Measurements from ENCODE around the gene PELI1.

The PELI1 gene

DNA sequence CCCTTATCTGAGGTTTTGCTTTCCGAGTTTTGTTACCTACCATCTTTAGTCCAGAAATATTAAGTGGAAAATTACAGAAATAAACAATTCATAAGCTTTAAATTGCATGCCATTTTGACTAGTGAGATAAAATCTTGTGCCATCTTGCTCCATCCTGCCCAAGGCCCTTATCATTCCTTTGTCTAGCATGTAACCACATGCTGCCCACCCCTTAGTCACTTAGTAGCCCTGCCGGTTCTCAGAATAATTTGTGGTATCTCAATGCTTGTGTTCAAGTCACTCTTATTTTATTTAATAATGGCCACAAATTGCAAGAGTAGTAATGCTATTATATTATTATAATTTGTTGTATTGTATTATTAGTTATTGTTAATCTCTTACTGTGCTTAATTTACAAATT lies 88.2 kb downstream of the PELI1 start:
- no peak overlapping the region for H3K4me3 ChIP-seq (ENCODE audit: low read depth, low read length, poor library complexity, severe bottlenecking)
- no peaks in the 10 kb centered on the region for H3K27me3 ChIP-seq (ENCODE audit: insufficient read depth, low read length)
- H3K9me2 ChIP-seq (ENCODE audit: low read depth, low read length), result no peaks in the 10 kb centered on the region
- H3K36me3 ChIP-seq (ENCODE audit: insufficient read depth, low read length), result no peaks in the 10 kb centered on the region
- no peaks in the 10 kb centered on the region for H3K9me3 ChIP-seq (ENCODE audit: low read length)
- no peaks in the 10 kb centered on the region for H4K20me1 ChIP-seq (ENCODE audit: insufficient read depth, low read length)
- no peak overlapping the region for H2AFZ ChIP-seq (ENCODE audit: low read length)
- no peak overlapping the region for H3K4me2 ChIP-seq (ENCODE audit: low read length)
- H3K27ac ChIP-seq (ENCODE audit: low read depth, low read length, poor library complexity, severe bottlenecking), result peak overlapping the region; percentile 99
- H3K9ac ChIP-seq (ENCODE audit: low read length), result no peak overlapping the region
- no peaks in the 10 kb centered on the region for H3F3A ChIP-seq (ENCODE audit: insufficient read depth, low read length)
- no peaks in the 10 kb centered on the region for H3K79me2 ChIP-seq (ENCODE audit: insufficient read depth, low read length)
- H3K4me1 ChIP-seq (ENCODE audit: insufficient read depth, low read length, severe bottlenecking), result peaks cover 72% of the 10 kb centered on the region
- TF ChIP-seq EZH2 (IDR thresholded peaks at IDR 0.05; ENCODE audit: borderline replicate concordance, low read length), result no peak
- TF ChIP-seq, protein P1, sequence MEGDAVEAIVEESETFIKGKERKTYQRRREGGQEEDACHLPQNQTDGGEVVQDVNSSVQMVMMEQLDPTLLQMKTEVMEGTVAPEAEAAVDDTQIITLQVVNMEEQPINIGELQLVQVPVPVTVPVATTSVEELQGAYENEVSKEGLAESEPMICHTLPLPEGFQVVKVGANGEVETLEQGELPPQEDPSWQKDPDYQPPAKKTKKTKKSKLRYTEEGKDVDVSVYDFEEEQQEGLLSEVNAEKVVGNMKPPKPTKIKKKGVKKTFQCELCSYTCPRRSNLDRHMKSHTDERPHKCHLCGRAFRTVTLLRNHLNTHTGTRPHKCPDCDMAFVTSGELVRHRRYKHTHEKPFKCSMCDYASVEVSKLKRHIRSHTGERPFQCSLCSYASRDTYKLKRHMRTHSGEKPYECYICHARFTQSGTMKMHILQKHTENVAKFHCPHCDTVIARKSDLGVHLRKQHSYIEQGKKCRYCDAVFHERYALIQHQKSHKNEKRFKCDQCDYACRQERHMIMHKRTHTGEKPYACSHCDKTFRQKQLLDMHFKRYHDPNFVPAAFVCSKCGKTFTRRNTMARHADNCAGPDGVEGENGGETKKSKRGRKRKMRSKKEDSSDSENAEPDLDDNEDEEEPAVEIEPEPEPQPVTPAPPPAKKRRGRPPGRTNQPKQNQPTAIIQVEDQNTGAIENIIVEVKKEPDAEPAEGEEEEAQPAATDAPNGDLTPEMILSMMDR (IDR thresholded peaks at IDR 0.05; ENCODE audit: low read length), result no peak

DNA sequence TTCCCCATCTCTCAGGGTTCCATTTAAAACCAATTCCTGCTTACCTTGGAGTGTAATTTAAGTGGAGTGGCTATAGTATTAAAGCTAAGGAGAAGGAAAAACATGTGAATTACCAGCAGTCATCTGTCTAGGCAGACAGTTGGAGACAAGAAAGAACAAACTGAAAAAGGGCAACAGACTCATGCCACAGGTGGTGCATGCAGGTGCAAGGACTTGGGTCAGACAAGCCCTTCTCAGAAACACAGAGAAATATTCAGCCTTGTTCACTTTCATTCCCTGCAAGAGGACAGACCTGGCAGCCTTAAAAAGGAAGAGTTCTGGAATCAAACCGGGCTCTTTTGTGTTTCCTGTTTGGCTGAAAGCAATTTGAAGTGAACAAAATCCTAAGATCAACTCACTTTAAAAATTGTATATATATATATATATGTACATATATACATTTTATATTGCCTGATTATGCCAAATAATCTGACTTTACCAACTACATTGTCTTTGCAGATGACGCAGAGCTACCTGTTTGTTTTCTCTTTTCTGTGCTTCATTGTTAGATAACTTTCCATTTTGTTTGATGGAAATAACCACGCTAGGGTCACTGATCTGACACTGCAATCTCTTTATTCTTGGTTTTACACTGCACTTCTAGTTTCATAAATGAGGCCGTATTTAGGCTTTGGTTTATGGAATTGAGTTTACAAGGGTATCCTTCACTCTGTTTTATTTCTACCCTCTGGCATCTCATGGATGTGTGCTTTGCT lies 89.9 kb downstream of the PELI1 start:
- H2AFZ ChIP-seq (ENCODE audit: low read length), result no peak overlapping the region
- H3K9me2 ChIP-seq (ENCODE audit: low read depth, low read length), result no peaks in the 10 kb centered on the region
- no peak overlapping the region for H3K4me3 ChIP-seq (ENCODE audit: low read depth, low read length, poor library complexity, severe bottlenecking)
- peak overlapping the region; percentile 99 for H3K27ac ChIP-seq (ENCODE audit: low read depth, low read length, poor library complexity, severe bottlenecking)
- H3K79me2 ChIP-seq (ENCODE audit: insufficient read depth, low read length), result no peaks in the 10 kb centered on the region
- H3K4me1 ChIP-seq (ENCODE audit: insufficient read depth, low read length, severe bottlenecking), result peaks cover 75% of the 10 kb centered on the region
- H3F3A ChIP-seq (ENCODE audit: insufficient read depth, low read length), result no peaks in the 10 kb centered on the region
- H3K4me2 ChIP-seq (ENCODE audit: low read length), result peak overlapping the region; percentile 50
- H3K27me3 ChIP-seq (ENCODE audit: insufficient read depth, low read length), result no peaks in the 10 kb centered on the region
- no peaks in the 10 kb centered on the region for H4K20me1 ChIP-seq (ENCODE audit: insufficient read depth, low read length)
- H3K9ac ChIP-seq (ENCODE audit: low read length), result peak overlapping the region; percentile 68
- no peaks in the 10 kb centered on the region for H3K9me3 ChIP-seq (ENCODE audit: low read length)
- no peak for TF ChIP-seq EZH2 (IDR thresholded peaks at IDR 0.05; ENCODE audit: borderline replicate concordance, low read length)
- TF ChIP-seq, protein P1 (IDR thresholded peaks at IDR 0.05; ENCODE audit: low read length), result no peak
- no peaks in the 10 kb centered on the region for H3K36me3 ChIP-seq (ENCODE audit: insufficient read depth, low read length)

DNA sequence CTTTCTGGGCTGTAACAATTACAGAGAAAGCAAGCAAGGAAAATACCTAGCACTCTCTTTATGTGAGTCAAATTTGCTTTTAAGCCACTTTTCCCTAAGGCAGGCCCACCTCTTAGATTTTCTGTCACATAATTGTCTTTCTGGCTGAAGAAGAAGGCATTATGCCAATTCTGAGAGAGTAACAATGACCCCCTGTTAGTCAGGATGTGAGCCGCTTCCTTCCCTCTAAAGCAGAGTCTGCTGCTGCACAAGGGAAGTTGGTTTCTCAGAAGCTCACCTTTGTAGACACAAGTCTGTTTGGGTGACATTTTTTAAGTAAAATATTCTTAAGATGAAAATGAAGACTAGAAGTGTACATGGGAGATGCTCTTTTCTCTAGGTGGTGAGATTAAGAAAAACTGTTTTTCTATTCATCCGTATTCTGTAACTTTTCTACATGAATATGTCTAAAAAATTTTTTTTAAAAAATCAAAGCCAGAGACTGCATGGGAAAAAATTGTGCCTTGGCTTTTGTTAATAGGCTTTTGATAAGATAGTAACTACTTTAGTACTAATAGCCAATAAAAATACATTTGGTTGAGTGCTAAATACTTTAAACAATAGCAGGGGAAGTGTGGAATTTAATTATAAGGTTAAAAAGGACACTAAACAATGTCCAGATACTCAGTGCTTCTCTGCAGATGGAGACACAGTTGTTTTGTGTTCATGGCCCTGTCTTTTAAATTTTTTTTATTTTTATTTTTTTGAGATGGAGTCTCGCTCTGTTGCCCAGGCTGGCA lies 91.6 kb downstream of the PELI1 start:
- no peak for TF ChIP-seq EZH2 (IDR thresholded peaks at IDR 0.05; ENCODE audit: borderline replicate concordance, low read length)
- TF ChIP-seq, protein P1 (IDR thresholded peaks at IDR 0.05; ENCODE audit: low read length), result no peak
- H3K79me2 ChIP-seq (ENCODE audit: insufficient read depth, low read length), result no peaks in the 10 kb centered on the region
- no peak overlapping the region for H3K4me3 ChIP-seq (ENCODE audit: low read depth, low read length, poor library complexity, severe bottlenecking)
- 0 out of 2 replicates have a peak, but pooled peaks cover 5% of the 10 kb centered on the region for H3F3A ChIP-seq (ENCODE audit: insufficient read depth, low read length)
- H3K27ac ChIP-seq (ENCODE audit: low read depth, low read length, poor library complexity, severe bottlenecking), result peak overlapping the region; percentile 99
- no peak overlapping the region; the same call in 1 of the 2 replicates for H3K4me2 ChIP-seq (ENCODE audit: low read length)
- peaks cover 65% of the 10 kb centered on the region for H3K4me1 ChIP-seq (ENCODE audit: insufficient read depth, low read length, severe bottlenecking)
- peak overlapping the region; percentile 6; the same call in 1 of the 2 replicates for H3K9ac ChIP-seq (ENCODE audit: low read length)
- no peak overlapping the region for H2AFZ ChIP-seq (ENCODE audit: low read length)
- H4K20me1 ChIP-seq (ENCODE audit: insufficient read depth, low read length), result no peaks in the 10 kb centered on the region
- H3K27me3 ChIP-seq (ENCODE audit: insufficient read depth, low read length), result no peaks in the 10 kb centered on the region
- H3K9me2 ChIP-seq (ENCODE audit: low read depth, low read length), result no peaks in the 10 kb centered on the region
- no peaks in the 10 kb centered on the region for H3K36me3 ChIP-seq (ENCODE audit: insufficient read depth, low read length)
- no peaks in the 10 kb centered on the region for H3K9me3 ChIP-seq (ENCODE audit: low read length)
